Measurements from ENCODE around the gene RNF213.

The RNF213 gene

GRCh38 chr17:80353718-80354275 is 93.1 kb downstream of the RNF213 start:
- no peak for DNase-seq

GRCh38 chr17:80354336-80354735 is 93.7 kb downstream of the RNF213 start:
- no peak for DNase-seq

GRCh38 chr17:80356231-80356856 is 95.7 kb downstream of the RNF213 start:
- DNase-seq: no peak

- no peak for DNase-seq
These were observed 97.5 kb downstream of the RNF213 start for GRCh38 chr17:80358131-80358530.

GRCh38 chr17:80358861-80359260 is 98.2 kb downstream of the RNF213 start:
- DNase-seq: no peak

GRCh38 chr17:80359422-80360110 is 98.9 kb downstream of the RNF213 start:
- no peak for DNase-seq

- DNase-seq: no peak
These were observed 99.7 kb downstream of the RNF213 start for GRCh38 chr17:80360396-80360795.

GRCh38 chr17:80361495-80362220 is 101.0 kb downstream of the RNF213 start:
- peak; percentile 26 for DNase-seq

- no peak for DNase-seq
These were observed 101.9 kb downstream of the RNF213 start for GRCh38 chr17:80362428-80363119.

- DNase-seq: no peak
These were observed 102.5 kb downstream of the RNF213 start for GRCh38 chr17:80363120-80363515.

GRCh38 chr17:80363518-80364090 is 103.0 kb downstream of the RNF213 start:
- no peak for DNase-seq

- no peak for DNase-seq
These were observed 103.5 kb downstream of the RNF213 start for GRCh38 chr17:80364091-80364691.

GRCh38 chr17:80365001-80365965 is 104.6 kb downstream of the RNF213 start:
- DNase-seq: no peak

GRCh38 chr17:80365983-80366382 is 105.3 kb downstream of the RNF213 start:
- no peak for DNase-seq

- DNase-seq: no peak
These were observed 106.9 kb downstream of the RNF213 start for GRCh38 chr17:80367503-80367902.

- no peak for DNase-seq
These were observed 110.5 kb downstream of the RNF213 start for GRCh38 chr17:80371196-80371595.

GRCh38 chr17:80372456-80372855 is 111.8 kb downstream of the RNF213 start:
- DNase-seq: no peak

GRCh38 chr17:80372922-80373570 is 112.4 kb downstream of the RNF213 start:
- no peak for DNase-seq

GRCh38 chr17:80374039-80374731 is 113.5 kb downstream of the RNF213 start:
- no peak for DNase-seq
